Measurements from ENCODE around the gene ELMO1.

The ELMO1 gene

GRCh38 chr7:37448636-37449361 lies at the start of gene ELMO1:
Gene ELMO1 (minus strand): TSS chr7:37448864. CDS start chr7:37342690, 106,174 bp downstream.
- Mint-ChIP-seq H3K27me3 (no peaks in the 10 kb centered on the region), H3K9me3 (no peaks in the 10 kb centered on the region), H3K27ac (peak within 1 kb of the TSS; percentile 95 to 97), H3K4me1 (peaks cover 52% of the 10 kb centered on the region), H3K4me3 (peak within 1 kb of the TSS; percentile 86 to 88)
- ATAC-seq: peak; percentile 91
- peak; percentile 85 to 88 for DNase-seq

GRCh38 chr7:37497576-37497975 lies 48.9 kb upstream of the ELMO1 start:
- Mint-ChIP-seq H3K27ac (no peak overlapping the region), H3K27me3 (no peaks in the 10 kb centered on the region), H3K9me3 (no peaks in the 10 kb centered on the region), H3K4me3 (no peak overlapping the region), H3K4me1 (peaks cover 9% of the 10 kb centered on the region)
- ATAC-seq (no peak), DNase-seq (no peak)

DNA sequence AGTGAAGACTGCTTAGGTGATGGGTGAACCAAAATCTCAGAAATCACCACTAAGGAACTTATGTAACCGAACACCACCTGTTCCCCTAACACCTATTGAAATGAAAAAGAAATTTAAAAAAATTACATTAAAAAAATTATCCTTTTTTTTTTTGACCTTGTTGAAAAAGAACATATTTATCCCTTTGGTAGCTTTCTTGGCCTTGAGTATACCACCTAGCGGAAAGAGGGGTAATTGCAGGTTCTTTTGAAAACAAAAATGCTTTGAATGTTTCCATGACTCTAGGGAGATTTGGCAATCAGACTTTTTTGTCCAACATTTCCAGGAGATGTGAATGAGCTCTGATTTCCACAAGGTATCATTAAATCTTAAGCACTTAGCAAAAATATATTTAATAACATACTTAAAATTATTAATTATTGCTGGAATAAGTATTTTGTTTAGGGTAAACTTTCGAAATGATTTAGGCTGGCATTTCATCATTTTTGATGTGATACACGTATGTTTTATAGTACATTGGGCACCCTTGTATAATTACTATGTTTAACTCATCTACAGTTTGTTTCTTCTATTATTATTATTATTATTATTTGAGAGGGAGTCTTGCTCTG lies 47.0 kb upstream of the ELMO1 start:
- no peaks in the 10 kb centered on the region for H3K27me3 Mint-ChIP-seq
- H3K9me3 Mint-ChIP-seq: no peaks in the 10 kb centered on the region
- ATAC-seq (no peak), DNase-seq (no peak)
- H3K4me3 Mint-ChIP-seq: no peak overlapping the region
- no peak overlapping the region for H3K27ac Mint-ChIP-seq
- peaks cover 9% of the 10 kb centered on the region for H3K4me1 Mint-ChIP-seq

GRCh38 chr7:37494926-37495325 lies 46.3 kb upstream of the ELMO1 start:
- Mint-ChIP-seq H3K27me3 (no peaks in the 10 kb centered on the region), H3K9me3 (no peaks in the 10 kb centered on the region), H3K27ac (no peak overlapping the region), H3K4me3 (no peak overlapping the region), H3K4me1 (peaks cover 9% of the 10 kb centered on the region)
- ATAC-seq (no peak), DNase-seq (no peak)

GRCh38 chr7:37493810-37494209 lies 45.1 kb upstream of the ELMO1 start:
- Mint-ChIP-seq H3K4me3 (no peak overlapping the region), H3K27ac (no peak overlapping the region)
- ATAC-seq: no peak

GRCh38 chr7:37493123-37493522 lies 44.5 kb upstream of the ELMO1 start:
- ATAC-seq (no peak), DNase-seq (no peak)
- no peaks in the 10 kb centered on the region for H3K9me3 Mint-ChIP-seq
- H3K27ac Mint-ChIP-seq: no peak overlapping the region
- no peaks in the 10 kb centered on the region for H3K27me3 Mint-ChIP-seq
- peaks cover 9% of the 10 kb centered on the region for H3K4me1 Mint-ChIP-seq
- H3K4me3 Mint-ChIP-seq: no peak overlapping the region

More at GRCh38 chr7:37493810-37494209, 45.1 kb upstream of the ELMO1 start:
- DNase-seq: no peak
- Mint-ChIP-seq H3K9me3 (no peaks in the 10 kb centered on the region), H3K27me3 (no peaks in the 10 kb centered on the region), H3K4me1 (peaks cover 9% of the 10 kb centered on the region)

DNA sequence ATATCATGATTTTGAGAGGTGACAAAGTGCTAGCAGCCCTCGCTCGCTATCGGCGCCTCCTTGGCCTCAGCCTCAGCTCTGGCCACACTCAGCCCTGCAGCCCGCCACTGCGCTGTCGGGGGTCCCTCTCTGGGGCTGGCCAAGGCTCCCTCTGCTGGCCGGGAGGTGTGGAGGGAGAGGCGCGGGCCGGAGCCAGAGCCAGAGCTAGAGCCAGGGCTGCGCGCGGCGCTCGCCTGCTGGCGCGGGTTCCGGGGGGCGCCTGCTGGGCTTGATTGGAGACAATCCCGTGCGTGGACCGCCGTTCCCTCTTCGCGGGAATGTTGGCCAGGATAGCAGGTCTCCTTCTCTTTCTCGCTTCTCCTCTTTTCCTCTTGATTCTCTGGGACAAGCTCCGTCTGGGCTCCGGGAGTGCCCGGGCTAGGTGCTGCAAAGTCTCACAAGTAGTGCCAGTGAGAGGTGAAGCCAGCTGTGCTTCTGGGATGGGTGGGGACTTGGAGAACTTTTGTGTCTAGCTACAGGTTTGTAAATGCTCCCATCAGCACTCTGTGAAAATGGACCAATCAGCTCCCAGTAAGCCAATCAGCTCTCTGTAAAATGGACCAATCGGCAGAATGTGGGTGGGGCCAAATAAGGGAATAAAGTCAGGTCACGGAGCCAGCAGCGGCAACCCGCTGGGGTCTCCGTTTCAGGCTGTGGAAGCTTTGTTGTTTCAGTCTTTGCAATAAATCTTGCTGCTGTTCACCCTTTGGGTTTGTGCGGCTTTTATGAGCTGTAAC lies 43.4 kb upstream of the ELMO1 start:
- ATAC-seq (peak; percentile 35), DNase-seq (no peak)
- no peaks in the 10 kb centered on the region for H3K9me3 Mint-ChIP-seq
- H3K27me3 Mint-ChIP-seq: no peaks in the 10 kb centered on the region
- no peak overlapping the region for H3K4me3 Mint-ChIP-seq
- H3K27ac Mint-ChIP-seq: no peak overlapping the region
- peaks cover 9% of the 10 kb centered on the region for H3K4me1 Mint-ChIP-seq

DNA sequence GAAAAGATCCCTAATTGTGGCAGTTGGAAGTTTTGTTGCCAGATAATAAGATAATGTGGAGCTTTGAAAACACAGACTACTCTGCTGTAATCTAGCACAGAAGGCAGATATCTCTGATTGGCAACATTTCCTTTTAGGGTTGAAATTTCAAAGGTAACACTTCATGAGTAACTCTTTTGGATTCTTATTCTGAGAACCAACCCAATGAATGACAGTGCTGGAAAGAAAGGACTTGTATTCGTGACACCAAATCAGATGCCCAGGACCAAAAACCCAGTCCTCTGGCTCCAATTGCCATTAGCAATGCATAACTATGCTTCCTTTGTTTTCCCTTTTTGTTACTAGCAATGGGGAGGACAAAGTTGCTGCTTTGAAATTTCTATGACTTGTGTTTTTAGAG lies 41.0 kb upstream of the ELMO1 start:
- Mint-ChIP-seq H3K27ac (no peak overlapping the region), H3K4me1 (peaks cover 2% of the 10 kb centered on the region), H3K27me3 (no peaks in the 10 kb centered on the region), H3K4me3 (no peak overlapping the region), H3K9me3 (no peaks in the 10 kb centered on the region)
- ATAC-seq (no peak), DNase-seq (no peak)

- no peaks in the 10 kb centered on the region for H3K4me1 Mint-ChIP-seq
- H3K27ac Mint-ChIP-seq: no peak overlapping the region
- no peak overlapping the region for H3K4me3 Mint-ChIP-seq
- no peaks in the 10 kb centered on the region for H3K27me3 Mint-ChIP-seq
- no peaks in the 10 kb centered on the region for H3K9me3 Mint-ChIP-seq
- no peak for ATAC-seq
- DNase-seq: no peak
Measured at GRCh38 chr7:37488163-37488764, 39.6 kb upstream of the ELMO1 start.

GRCh38 chr7:37484426-37485073 lies 35.9 kb upstream of the ELMO1 start:
- H3K9me3 Mint-ChIP-seq: no peaks in the 10 kb centered on the region

DNA sequence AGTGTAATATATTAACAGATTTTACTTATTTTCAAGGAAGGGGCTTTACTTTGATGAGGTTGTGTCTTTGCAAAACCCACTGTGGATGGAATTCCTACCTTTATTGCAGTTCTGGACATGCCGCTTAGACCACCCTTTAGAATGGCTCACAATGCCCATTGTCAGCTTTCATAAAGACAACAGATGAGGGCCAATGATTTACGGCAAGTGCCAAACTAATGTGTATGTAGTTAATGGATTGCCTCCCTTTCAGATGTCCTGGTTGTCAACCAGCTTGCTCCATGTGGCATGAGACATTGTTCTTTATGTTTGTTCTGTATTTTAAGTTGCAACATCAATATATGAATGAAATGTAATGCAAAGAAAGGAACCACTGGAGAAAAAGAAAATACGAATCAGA lies 35.0 kb upstream of the ELMO1 start:
- Mint-ChIP-seq H3K27ac (peak overlapping the region in 1 of 2 donors; percentile 37), H3K9me3 (no peaks in the 10 kb centered on the region), H3K4me1 (no peaks in the 10 kb centered on the region), H3K4me3 (no peak overlapping the region), H3K27me3 (peaks cover 12% of the 10 kb centered on the region)
- ATAC-seq (no peak), DNase-seq (no peak)

More at GRCh38 chr7:37484426-37485073, 35.9 kb upstream of the ELMO1 start:
- H3K27me3 Mint-ChIP-seq: peaks cover 9% of the 10 kb centered on the region
- H3K27ac Mint-ChIP-seq: no peak overlapping the region
- no peaks in the 10 kb centered on the region for H3K4me1 Mint-ChIP-seq
- DNase-seq: no peak
- ATAC-seq: no peak
- no peak overlapping the region for H3K4me3 Mint-ChIP-seq

DNA sequence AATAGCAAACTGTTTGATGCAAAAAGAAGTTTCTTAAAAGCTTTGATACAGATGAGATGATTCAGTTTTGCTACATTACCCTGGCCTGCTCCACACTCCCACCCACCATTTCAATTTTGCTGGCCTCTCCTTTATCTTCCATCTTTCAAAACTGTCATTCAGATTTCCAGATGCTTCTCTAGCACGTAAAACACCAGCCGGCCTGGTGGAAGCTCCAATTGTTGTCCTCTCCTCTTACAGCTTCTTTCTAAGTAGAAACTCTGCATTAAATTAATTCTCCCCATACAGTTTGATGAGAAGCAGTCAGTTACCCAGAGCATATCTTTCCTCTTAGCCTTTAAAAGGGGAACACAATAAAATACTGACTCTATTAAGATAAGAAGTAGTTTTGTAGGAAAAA lies 34.3 kb upstream of the ELMO1 start:
- DNase-seq (no peak), ATAC-seq (no peak)
- Mint-ChIP-seq H3K4me3 (no peak overlapping the region), H3K27me3 (peaks cover 19% of the 10 kb centered on the region), H3K27ac (no peak overlapping the region), H3K4me1 (no peaks in the 10 kb centered on the region), H3K9me3 (no peaks in the 10 kb centered on the region)

GRCh38 chr7:37482505-37482904 lies 33.8 kb upstream of the ELMO1 start:
- Mint-ChIP-seq H3K9me3 (no peaks in the 10 kb centered on the region), H3K4me1 (no peaks in the 10 kb centered on the region), H3K4me3 (no peak overlapping the region), H3K27me3 (peaks cover 20% of the 10 kb centered on the region), H3K27ac (no peak overlapping the region)
- DNase-seq (no peak), ATAC-seq (no peak)

- Mint-ChIP-seq H3K4me3 (no peak overlapping the region), H3K9me3 (no peaks in the 10 kb centered on the region), H3K27me3 (peaks cover 20% of the 10 kb centered on the region), H3K4me1 (no peaks in the 10 kb centered on the region), H3K27ac (no peak overlapping the region)
- no peak for DNase-seq
- no peak for ATAC-seq
Measured at GRCh38 chr7:37481722-37482288, 33.1 kb upstream of the ELMO1 start.

GRCh38 chr7:37481154-37481553 lies 32.5 kb upstream of the ELMO1 start:
- H3K27ac Mint-ChIP-seq: no peak overlapping the region
- no peaks in the 10 kb centered on the region for H3K4me1 Mint-ChIP-seq
- H3K9me3 Mint-ChIP-seq: no peaks in the 10 kb centered on the region
- H3K27me3 Mint-ChIP-seq: peaks cover 20% of the 10 kb centered on the region
- ATAC-seq (no peak), DNase-seq (no peak)
- no peak overlapping the region for H3K4me3 Mint-ChIP-seq

Measured in stimulated activated naive CD8-positive, alpha-beta T cell treated with anti-CD3 and anti-CD28 coated beads, Interleukin-15, amount 100 ng/mL, for 72 hours (primary cell).